PFSK-1 (cell line): ENCODE results near the gene NFATC3.

Experiments used
- FOXP2 ChIP-seq: optimal IDR thresholded peaks from 2 replicates; pipeline ENCODE3; 2011; ENCODE audit warnings: borderline replicate concordance, control low read depth, inconsistent platforms; ENCODE audit not compliant: insufficient read depth; ENCODE audit errors: extremely low read length, extremely low read depth
- POLR2AphosphoS5 ChIP-seq: IDR thresholded peaks from 2 replicates; pipeline ENCODE4 v1.6.1; 2012; ENCODE audit warnings: low read depth, mild to moderate bottlenecking, control low read depth, low read length, moderate library complexity
- SIN3A ChIP-seq: IDR thresholded peaks from 2 replicates; pipeline ENCODE4 v1.6.1; 2012; ENCODE audit warnings: mild to moderate bottlenecking, low read length, moderate library complexity, borderline replicate concordance; ENCODE audit not compliant: insufficient read depth
- TAF1 ChIP-seq: IDR thresholded peaks from 2 replicates; pipeline ENCODE4 v1.6.1; 2012; ENCODE audit warnings: low read length, control low read depth, borderline replicate concordance; ENCODE audit not compliant: insufficient read depth
- TF ChIP-seq, protein P1 (sequence below), 2 experiments: IDR thresholded peaks; 2 replicates each; pipeline versions ENCODE4 v1.6.1 to v1.8.0; 2011 to 2012; ENCODE audit warnings: low read depth in 2 of 2, low read length in 2 of 2, control low read depth in 1 of 2, inconsistent platforms in 1 of 2, mild to moderate bottlenecking in 1 of 2, moderate library complexity in 1 of 2; ENCODE audit not compliant: insufficient read depth in 1 of 2

The NFATC3 gene

DNA sequence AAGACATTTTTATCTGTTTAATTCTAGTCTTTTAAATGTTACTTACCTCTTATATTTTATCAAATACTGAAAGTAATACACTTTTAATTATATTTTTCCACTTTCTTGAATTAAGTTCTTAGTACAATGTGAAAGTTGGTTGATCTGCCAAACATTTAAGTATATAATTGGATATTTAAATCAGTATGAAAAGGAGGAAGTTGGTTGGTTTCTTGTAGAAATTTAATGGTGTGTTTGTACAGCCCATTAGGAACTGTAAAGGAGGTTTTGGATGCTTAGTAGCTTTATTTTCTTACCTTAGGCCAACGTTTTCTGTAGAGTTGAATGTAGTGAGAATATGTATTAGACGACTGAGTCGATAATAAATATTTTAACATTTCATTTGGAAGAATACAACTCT is 5.4 kb downstream of the NFATC3 start:
- TF ChIP-seq SIN3A (no peak), TAF1 (no peak), FOXP2 (no peak), POLR2AphosphoS5 (no peak)
- TF ChIP-seq, protein P1, sequence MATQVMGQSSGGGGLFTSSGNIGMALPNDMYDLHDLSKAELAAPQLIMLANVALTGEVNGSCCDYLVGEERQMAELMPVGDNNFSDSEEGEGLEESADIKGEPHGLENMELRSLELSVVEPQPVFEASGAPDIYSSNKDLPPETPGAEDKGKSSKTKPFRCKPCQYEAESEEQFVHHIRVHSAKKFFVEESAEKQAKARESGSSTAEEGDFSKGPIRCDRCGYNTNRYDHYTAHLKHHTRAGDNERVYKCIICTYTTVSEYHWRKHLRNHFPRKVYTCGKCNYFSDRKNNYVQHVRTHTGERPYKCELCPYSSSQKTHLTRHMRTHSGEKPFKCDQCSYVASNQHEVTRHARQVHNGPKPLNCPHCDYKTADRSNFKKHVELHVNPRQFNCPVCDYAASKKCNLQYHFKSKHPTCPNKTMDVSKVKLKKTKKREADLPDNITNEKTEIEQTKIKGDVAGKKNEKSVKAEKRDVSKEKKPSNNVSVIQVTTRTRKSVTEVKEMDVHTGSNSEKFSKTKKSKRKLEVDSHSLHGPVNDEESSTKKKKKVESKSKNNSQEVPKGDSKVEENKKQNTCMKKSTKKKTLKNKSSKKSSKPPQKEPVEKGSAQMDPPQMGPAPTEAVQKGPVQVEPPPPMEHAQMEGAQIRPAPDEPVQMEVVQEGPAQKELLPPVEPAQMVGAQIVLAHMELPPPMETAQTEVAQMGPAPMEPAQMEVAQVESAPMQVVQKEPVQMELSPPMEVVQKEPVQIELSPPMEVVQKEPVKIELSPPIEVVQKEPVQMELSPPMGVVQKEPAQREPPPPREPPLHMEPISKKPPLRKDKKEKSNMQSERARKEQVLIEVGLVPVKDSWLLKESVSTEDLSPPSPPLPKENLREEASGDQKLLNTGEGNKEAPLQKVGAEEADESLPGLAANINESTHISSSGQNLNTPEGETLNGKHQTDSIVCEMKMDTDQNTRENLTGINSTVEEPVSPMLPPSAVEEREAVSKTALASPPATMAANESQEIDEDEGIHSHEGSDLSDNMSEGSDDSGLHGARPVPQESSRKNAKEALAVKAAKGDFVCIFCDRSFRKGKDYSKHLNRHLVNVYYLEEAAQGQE (IDR thresholded peaks at IDR 0.05; ENCODE audit: insufficient read depth in 1 of 2, low read depth in 2 of 2, low read length in 2 of 2), result no peak

DNA sequence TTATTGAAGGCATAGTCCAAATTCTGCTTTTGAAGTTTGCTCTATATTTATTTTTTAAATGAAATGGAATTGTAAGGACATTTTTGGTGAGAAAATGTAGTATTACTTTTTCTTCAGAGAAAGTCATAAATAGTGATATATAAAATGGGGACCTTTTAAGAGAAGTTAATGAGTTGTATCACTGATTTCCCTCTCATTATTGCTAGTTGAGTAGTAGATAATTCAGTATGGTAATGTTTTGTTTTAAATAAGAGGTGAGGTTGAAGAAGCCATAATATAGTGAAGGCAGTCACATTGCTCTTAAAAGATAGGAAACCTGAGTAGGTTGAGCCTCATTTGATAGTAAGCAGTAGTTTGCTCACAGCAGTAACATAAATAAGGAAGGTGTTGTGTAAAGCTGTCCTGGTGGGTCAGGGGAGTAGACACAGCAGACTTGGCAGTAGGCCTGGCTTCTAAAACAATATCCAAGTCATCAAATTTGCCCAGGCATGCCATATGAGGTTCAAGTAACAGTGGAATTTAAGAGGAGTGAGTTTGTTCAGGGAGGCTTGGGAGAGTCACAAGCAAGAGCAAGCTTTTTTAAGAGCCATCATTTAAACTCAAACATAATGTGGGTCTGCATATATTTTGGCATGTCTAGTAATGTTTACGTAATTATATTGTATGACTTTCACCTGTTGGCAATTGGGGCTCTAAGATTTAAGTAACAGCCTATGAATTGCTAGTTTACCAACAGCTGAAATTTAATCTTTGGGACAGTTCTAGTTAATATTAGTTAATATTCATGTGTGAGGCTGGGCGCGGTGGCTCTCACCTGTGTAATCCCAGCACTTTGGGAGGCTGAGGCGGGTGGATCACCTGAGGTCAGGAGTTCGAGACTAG is 6.5 kb downstream of the NFATC3 start:
- no peak for TF ChIP-seq FOXP2
- TF ChIP-seq, protein P1 (IDR thresholded peaks at IDR 0.05; ENCODE audit: insufficient read depth in 1 of 2, low read depth in 2 of 2, low read length in 2 of 2), result no peak
- TF ChIP-seq POLR2AphosphoS5, result no peak
- TF ChIP-seq TAF1, result no peak
- no peak for TF ChIP-seq SIN3A

DNA sequence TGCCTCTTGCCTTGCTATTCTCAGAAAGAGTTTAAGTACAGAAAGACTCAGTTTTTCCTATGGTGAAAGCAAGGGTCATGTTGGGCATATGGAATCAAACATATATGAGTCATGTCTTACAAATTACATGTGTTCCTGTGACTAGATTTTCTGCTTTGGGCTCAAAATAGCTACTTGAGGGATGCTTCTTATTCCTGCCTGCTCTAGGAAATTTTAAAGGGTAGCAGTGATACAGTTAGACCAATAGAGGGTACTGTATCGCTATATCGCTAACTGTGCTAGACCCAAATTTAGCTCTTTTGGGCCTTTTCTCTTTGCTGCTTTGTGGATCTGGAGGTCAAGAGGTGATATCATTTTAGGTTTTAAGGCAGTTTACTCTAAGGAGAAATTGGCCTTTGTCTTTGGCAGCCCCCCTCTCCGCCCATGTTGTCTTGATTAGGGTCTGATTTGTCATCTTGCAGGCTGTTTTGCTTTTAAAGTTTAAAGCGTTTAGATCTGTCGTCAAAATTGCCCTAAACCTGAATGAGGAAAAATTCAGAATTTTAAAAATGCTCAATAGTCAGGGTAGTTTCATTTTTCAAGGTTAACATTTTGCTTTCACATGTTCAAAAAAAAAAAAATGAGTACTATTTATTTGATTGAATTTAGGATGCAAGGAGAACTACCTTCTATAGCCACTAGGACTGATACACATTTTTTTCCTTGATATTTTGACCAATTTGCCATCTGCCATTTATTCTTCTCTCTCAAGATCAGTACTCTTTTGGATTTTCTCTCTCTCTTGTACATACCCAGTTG is 8.8 kb downstream of the NFATC3 start:
- TF ChIP-seq TAF1 (no peak), POLR2AphosphoS5 (no peak), SIN3A (no peak), FOXP2 (no peak)
- TF ChIP-seq, protein P1 (IDR thresholded peaks at IDR 0.05; ENCODE audit: insufficient read depth in 1 of 2, low read depth in 2 of 2, low read length in 2 of 2), result no peak

DNA sequence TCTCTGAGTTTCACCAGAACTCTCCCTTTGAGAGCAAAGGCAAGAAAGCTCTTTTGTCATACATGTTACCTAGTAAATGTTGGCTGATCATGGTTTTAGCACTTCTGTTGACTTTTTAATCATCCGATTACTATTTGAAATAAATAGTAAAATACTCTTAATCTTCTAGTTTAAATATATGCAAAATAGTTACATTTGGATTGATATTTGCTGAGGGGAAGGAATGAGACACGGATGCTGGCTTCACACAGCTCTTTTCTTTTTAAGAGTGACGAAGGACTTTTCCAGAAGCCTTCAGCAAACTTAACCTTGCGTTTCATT is 9.4 kb downstream of the NFATC3 start:
- TF ChIP-seq TAF1 (no peak), POLR2AphosphoS5 (no peak), SIN3A (no peak), FOXP2 (no peak)
- TF ChIP-seq, protein P1 (IDR thresholded peaks at IDR 0.05; ENCODE audit: insufficient read depth in 1 of 2, low read depth in 2 of 2, low read length in 2 of 2), result no peak
